Thoracic aorta (tissue), 2 donors: ENCODE measurements around the gene ADARB2. TPM values are rescaled to one million over a fixed set of nuclear protein-coding genes. Genes with fewer than 3 reads are reported as not detected.
"Not testable (repeated sequence)": the region's sequence is repeated elsewhere in the genome, so short reads cannot be mapped to it uniquely, and the experiment has no call there.

Source experiments
- ATAC-seq: fragments of 150-250 bp; one replicate; pipeline ENCODE4 v1.8.0; 2017; ENCODE audit warnings: low read depth; ENCODE audit not compliant: insufficient number of reproducible peaks, low FRiP score
- DNase-seq: peaks from one replicate; pipeline ENCODE4 v3.0.0-alpha.2; 2020; ENCODE audit warnings: low spot score
- H3K27ac ChIP-seq, 2 donors: fragments of 200-600 bp; sonication (generic); 1 replicate in 1 of 2; 2 replicates in 1 of 2; pipeline ENCODE4 v1.5.1; 2016; ENCODE audit warnings: mild to moderate bottlenecking in 2 of 2, moderate library complexity in 2 of 2
- H3K27me3 ChIP-seq: fragments of 200-600 bp; sonication (generic); replicated peaks from 2 replicates; pipeline ENCODE4 v1.6.0; 2016; ENCODE audit warnings: mild to moderate bottlenecking; ENCODE audit not compliant: insufficient read depth
- H3K36me3 ChIP-seq: fragments of 200-600 bp; sonication (generic); one replicate; pipeline ENCODE4 v1.5.1; 2016
- H3K4me1 ChIP-seq, 2 donors: fragments of 200-600 bp; sonication (generic); 1 replicate in 1 of 2; 2 replicates in 1 of 2; pipeline versions ENCODE4 v1.5.1 to v1.6.0; 2016; ENCODE audit warnings: low read depth in 2 of 2, mild to moderate bottlenecking in 1 of 2; ENCODE audit not compliant: control insufficient read depth in 1 of 2
- H3K4me3 ChIP-seq: fragments of 200-600 bp; sonication (generic); 2 replicates; pipeline ENCODE4 v1.5.1; 2016; ENCODE audit warnings: mild to moderate bottlenecking
- H3K9me3 ChIP-seq: fragments of 200-600 bp; sonication (generic); 2 replicates; pipeline ENCODE4 v1.5.1; 2016
- total RNA-seq, 2 donors: library from RNA; depleted of rRNA; stranded (reverse); fragments of >200 nt; gene quantifications; one replicate each; pipeline versions ENCODE4 v1.1.0 to v1.2.3, GENCODE V29; 2016
- TF ChIP-seq, protein P1 (sequence below): fragments of 200-600 bp; sonication (generic); IDR thresholded peaks from one replicate; pipeline ENCODE4 v1.5.1; 2019; ENCODE audit warnings: antibody characterized with exemption

ADARB2 gene
- total RNA-seq, 2 donors from 2014 or later = 0.71 to 3.1 TPM

DNA sequence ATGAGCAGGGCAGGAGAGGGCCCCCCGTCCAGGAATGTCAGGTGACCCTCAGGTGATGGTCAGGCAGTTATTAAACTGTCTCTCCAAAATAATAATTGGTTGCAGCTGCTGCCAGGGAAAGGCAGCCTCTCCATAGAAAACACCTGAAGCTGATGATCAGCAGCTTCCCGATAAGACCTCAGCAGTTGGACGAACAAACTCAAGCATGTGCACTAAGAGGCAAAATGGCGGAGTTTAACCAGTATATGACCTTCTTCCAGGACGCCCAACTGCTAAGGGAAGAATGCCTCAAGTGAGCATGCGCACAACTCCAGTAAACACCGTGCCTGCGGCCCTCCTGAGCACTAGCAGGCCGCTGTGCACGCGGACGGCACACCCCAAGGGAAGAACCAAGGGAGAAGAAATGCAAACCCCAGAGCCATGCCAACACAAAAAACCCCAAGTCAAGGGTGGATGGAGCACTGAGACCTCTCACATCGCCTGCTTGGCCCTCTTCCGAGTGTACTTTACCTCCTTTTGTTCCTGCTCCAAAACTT is 38.9 kb upstream of the ADARB2 start:
- ATAC-seq = no peak
- H3K27ac ChIP-seq = no peak overlapping the region
- H3K27me3 ChIP-seq = no peaks in the 10 kb centered on the region
- no peaks in the 10 kb centered on the region for H3K9me3 ChIP-seq
- H3K4me3 ChIP-seq = no peak overlapping the region
- TF ChIP-seq, protein P1, sequence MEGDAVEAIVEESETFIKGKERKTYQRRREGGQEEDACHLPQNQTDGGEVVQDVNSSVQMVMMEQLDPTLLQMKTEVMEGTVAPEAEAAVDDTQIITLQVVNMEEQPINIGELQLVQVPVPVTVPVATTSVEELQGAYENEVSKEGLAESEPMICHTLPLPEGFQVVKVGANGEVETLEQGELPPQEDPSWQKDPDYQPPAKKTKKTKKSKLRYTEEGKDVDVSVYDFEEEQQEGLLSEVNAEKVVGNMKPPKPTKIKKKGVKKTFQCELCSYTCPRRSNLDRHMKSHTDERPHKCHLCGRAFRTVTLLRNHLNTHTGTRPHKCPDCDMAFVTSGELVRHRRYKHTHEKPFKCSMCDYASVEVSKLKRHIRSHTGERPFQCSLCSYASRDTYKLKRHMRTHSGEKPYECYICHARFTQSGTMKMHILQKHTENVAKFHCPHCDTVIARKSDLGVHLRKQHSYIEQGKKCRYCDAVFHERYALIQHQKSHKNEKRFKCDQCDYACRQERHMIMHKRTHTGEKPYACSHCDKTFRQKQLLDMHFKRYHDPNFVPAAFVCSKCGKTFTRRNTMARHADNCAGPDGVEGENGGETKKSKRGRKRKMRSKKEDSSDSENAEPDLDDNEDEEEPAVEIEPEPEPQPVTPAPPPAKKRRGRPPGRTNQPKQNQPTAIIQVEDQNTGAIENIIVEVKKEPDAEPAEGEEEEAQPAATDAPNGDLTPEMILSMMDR = no peak
- H3K4me1 ChIP-seq = no peaks in the 10 kb centered on the region
- no peaks in the 10 kb centered on the region for H3K36me3 ChIP-seq
- no peak for DNase-seq

DNA sequence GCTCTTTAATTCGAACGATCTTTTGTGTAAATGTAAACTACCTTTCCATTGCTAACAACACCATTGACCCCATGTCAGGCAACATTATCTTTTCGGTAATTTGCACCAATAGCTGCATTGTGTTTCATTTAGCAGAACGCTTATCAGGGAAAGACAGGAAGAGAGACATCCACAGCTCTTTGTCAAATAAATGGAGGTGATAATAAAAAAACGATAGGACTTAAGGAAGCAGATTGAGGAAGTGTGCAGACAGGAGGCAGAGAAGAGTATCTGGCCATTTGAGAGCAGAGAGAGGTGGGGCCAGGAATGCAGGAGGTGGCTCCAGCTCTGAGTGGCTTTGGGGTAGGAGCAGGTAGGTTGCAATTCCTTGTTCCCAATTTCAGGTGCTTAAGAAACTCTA is 37.5 kb upstream of the ADARB2 start:
- TF ChIP-seq, protein P1 = no peak
- no peaks in the 10 kb centered on the region for H3K27me3 ChIP-seq
- H3K36me3 ChIP-seq = no peaks in the 10 kb centered on the region
- no peak overlapping the region for H3K27ac ChIP-seq
- no peaks in the 10 kb centered on the region for H3K9me3 ChIP-seq
- DNase-seq = no peak
- H3K4me1 ChIP-seq = no peaks in the 10 kb centered on the region
- no peak for ATAC-seq
- no peak overlapping the region for H3K4me3 ChIP-seq

DNA sequence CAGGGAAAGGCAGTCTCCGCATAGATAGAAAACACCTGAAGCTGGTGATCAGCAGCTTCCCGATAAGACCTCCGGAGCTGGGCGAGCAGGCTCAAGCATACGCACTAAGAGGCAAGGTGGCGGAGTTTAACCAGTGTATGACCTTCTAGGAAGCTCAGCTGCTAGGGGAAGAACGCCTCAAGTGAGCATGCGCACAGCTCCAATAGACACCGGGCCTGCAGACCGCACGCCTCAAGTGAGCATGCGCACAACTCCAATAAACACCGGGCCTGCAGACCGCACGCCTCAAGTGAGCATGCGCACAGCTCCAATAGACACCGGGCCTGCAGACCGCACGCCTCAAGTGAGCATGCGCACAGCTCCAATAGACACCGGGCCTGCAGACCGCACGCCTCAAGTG is 35.9 kb upstream of the ADARB2 start:
- DNase-seq, H3K4me3 ChIP-seq, H3K36me3 ChIP-seq, H3K4me1 ChIP-seq, ATAC-seq, H3K27me3 ChIP-seq, H3K9me3 ChIP-seq, H3K27ac ChIP-seq: not testable (repeated sequence)

DNA sequence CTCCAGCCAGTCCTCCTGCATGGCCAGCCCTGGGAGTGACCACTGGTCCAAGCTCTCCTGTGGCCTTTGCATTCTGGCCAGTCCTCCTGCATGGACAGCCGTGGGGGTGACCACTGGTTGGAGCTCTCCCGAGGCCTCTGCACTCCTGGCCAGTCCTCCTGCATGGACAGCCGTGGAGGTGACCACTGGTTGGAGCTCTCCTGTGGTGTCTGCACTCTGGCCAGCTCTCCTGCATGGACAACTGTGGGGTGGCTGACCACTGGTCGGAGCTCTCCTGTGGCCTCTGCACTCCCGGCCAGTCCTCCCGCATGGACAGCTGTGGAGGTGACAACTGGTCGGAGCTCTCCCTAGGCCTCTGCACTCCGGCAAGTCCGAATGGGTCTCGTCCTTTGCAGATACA is 28.7 kb upstream of the ADARB2 start:
- no peak for ATAC-seq
- Histone ChIP-seq H3K4me1 (no peaks in the 10 kb centered on the region), H3K9me3 (no peaks in the 10 kb centered on the region), H3K27me3 (no peaks in the 10 kb centered on the region), H3K27ac (no peak overlapping the region), H3K4me3 (no peak overlapping the region), H3K36me3 (no peaks in the 10 kb centered on the region)
- DNase-seq = no peak
- TF ChIP-seq, protein P1 = no peak

DNA sequence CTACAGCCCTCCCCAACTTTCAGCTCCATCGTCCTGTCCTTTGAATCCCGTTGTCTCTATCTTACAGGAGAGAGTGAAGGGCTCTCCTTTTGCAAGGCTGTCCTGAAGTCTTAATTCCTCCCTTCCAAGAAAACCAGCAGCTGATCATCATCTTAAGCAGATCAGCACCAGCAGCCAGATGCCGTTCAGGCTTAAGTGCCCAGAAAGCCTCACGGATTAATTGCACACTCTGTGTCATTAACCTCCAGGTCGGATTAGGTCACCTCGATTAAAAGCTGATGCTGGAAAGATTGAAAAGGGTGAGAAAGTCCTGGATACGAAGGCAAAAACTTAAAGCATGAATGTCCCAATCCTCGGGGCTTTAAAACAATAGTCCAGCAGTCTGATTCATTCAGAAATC is 24.8 kb upstream of the ADARB2 start:
- no peak overlapping the region for H3K4me3 ChIP-seq
- peaks cover 6% of the 10 kb centered on the region for H3K9me3 ChIP-seq
- no peaks in the 10 kb centered on the region for H3K36me3 ChIP-seq
- no peaks in the 10 kb centered on the region for H3K4me1 ChIP-seq
- H3K27me3 ChIP-seq = no peaks in the 10 kb centered on the region
- H3K27ac ChIP-seq = no peak overlapping the region
- TF ChIP-seq, protein P1 = no peak
- DNase-seq (no peak), ATAC-seq (no peak)

DNA sequence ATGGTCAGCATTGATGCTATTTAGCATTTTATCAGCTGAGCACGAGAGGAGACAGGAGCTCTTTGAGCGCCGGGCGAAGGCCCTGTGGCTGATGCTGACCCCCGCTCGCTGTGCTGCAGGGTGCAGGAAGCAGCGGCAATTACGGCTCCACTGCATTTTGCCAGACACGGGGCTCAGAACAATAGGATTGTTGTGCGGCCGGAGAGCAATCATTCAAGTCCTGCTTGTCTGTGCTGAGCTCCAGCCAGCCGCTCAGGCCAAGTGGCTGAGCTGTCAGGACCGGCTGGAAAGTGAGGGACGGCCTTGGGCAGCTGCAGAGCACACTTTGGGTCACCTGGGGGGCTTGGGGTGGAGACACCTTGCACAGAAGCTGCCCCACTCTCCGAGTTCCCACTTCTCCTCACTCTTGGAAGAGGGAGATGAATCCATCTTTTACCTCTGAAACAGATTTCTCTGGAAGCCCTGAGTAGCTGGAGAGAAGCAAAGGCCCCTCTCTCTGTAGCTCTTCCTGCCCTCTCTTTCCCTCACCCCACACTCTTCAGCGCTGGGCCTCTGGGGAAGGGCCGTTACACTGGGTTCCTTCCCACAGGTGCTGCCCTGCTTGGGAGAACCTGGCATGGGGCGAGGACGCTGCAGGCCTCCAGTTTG is 17.3 kb upstream of the ADARB2 start:
- TF ChIP-seq, protein P1 = no peak

More for the DNA sequence above, 17.3 kb upstream of the ADARB2 start:
- no peak for DNase-seq
- Histone ChIP-seq H3K9me3 (peaks cover 9% of the 10 kb centered on the region), H3K4me3 (no peak overlapping the region), H3K4me1 (no peaks in the 10 kb centered on the region), H3K27me3 (no peaks in the 10 kb centered on the region), H3K27ac (no peak overlapping the region), H3K36me3 (no peaks in the 10 kb centered on the region)
- ATAC-seq = no peak
